GM12878 (cell line): ENCODE results near the gene C16orf86. TPM values are rescaled to one million over a fixed set of nuclear protein-coding genes. Genes with fewer than 3 reads are reported as not detected.

Experiments
- ATAC-seq: fragments of 200-7000 bp; cut with Tn5 transposase; 3 replicates; pipeline ENCODE4 v1.9.1; 2020; ENCODE audit warnings: mild to moderate bottlenecking, moderate library complexity
- BruUV-seq: library from RNA; stranded (reverse); fragments of 400-500 nt; replicated peaks from 2 replicates; lab custom pipeline; 2021; lab: Mats Ljungman, UMichigan
- CTCF ChIA-PET: fragments of 300-600 bp; sonication (Branson Sonifier 250); formaldehyde crosslinking; extraction: SDS; loops from one replicate; lab custom pipeline; 2021; ENCODE audit warnings: inconsistent platforms; lab: Yijun Ruan, JAX
- POLR2A ChIA-PET: fragments of 350-600 bp; formaldehyde crosslinking; extraction: SDS; loops from one replicate; lab custom pipeline; 2021; ENCODE audit warnings: inconsistent platforms; lab: Charles Lee
- RAD21 ChIA-PET: fragments of 300-600 bp; sonication (Branson Sonifier 250); formaldehyde crosslinking; loops from one replicate; lab custom pipeline; 2023; ENCODE audit warnings: antibody characterized with exemption; ENCODE audit not compliant: unreplicated experiment; lab: Charles Lee
- SMC1A ChIA-PET: fragments of 300-600 bp; sonication (Branson Sonifier 250); formaldehyde crosslinking; loops from one replicate; lab custom pipeline; 2023; ENCODE audit not compliant: unreplicated experiment, uncharacterized antibody; lab: Charles Lee
- DNase-seq: peaks from one replicate; pipeline ENCODE4 v3.0.0-alpha.2; 2011; ENCODE audit warnings: low read depth, low spot score
- FAIRE-seq: peaks from 3 replicates; lab custom pipeline; 2011; peaks lifted over from hg19 to GRCh38; lab: Jason Lieb, UNC
- H2AFZ ChIP-seq: 2 replicates; pipeline ENCODE4 v1.6.0; 2011; ENCODE audit warnings: low read depth, low read length, control low read depth; ENCODE audit not compliant: control insufficient read depth
- H3K27ac ChIP-seq: 2 replicates; pipeline ENCODE4 v1.5.1; 2011; ENCODE audit warnings: control low read depth; ENCODE audit not compliant: control insufficient read depth, insufficient read depth
- H3K27me3 ChIP-seq, 2 experiments: replicated peaks in 1 of 2; 2 replicates each; pipeline versions ENCODE4 v1.6.0 to v1.6.1; 2011; ENCODE audit warnings: low read length in 1 of 2; ENCODE audit not compliant: control insufficient read depth in 2 of 2, insufficient read depth in 2 of 2
- H3K36me3 ChIP-seq, 2 experiments: 2 replicates each; pipeline ENCODE4 v1.5.1; 2011; ENCODE audit warnings: low read length in 1 of 2; ENCODE audit not compliant: control insufficient read depth in 2 of 2, insufficient read depth in 2 of 2
- H3K4me1 ChIP-seq: 2 replicates; pipeline ENCODE4 v1.6.1; 2011; ENCODE audit warnings: mild to moderate bottlenecking, low read length, moderate library complexity, mixed read lengths; ENCODE audit not compliant: control insufficient read depth, insufficient read depth
- H3K4me2 ChIP-seq: 2 replicates; pipeline ENCODE4 v1.6.0; 2011; ENCODE audit warnings: control low read depth; ENCODE audit not compliant: control insufficient read depth, insufficient read depth
- H3K4me3 ChIP-seq: fragments of 200-600 bp; sonication (generic); 2 replicates; pipeline ENCODE4 v1.5.1; 2016
- H3K79me2 ChIP-seq: 2 replicates; pipeline ENCODE4 v1.6.0; 2011; ENCODE audit warnings: low read length; ENCODE audit not compliant: control insufficient read depth, insufficient read depth
- H3K9ac ChIP-seq: 2 replicates; pipeline ENCODE4 v1.8.0; 2011; ENCODE audit warnings: low read length, control low read depth, mixed read lengths; ENCODE audit not compliant: control insufficient read depth, insufficient read depth
- H3K9me3 ChIP-seq: replicated peaks from 3 replicates; pipeline ENCODE4 v1.5.1; 2011; ENCODE audit warnings: mild to moderate bottlenecking, low read length; ENCODE audit not compliant: control insufficient read depth, insufficient read depth
- H4K20me1 ChIP-seq: 2 replicates; pipeline ENCODE4 v1.6.0; 2011; ENCODE audit not compliant: control insufficient read depth, insufficient read depth
- BHLHE40 ChIP-seq, 2 experiments: fragments of 450-650 bp in 1 of 2; IDR thresholded peaks; 2 replicates each; pipeline ENCODE4 v1.6.1; 2011 to 2017; ENCODE audit warnings: low read depth in 2 of 2, borderline replicate concordance in 1 of 2, improper control_type of control experiment in 1 of 2, low read length in 1 of 2, mild to moderate bottlenecking in 1 of 2
- NFYB ChIP-seq: IDR thresholded peaks from 2 replicates; pipeline ENCODE4 v1.6.1; 2011; ENCODE audit warnings: low read depth, mild to moderate bottlenecking, low read length, improper control_type of control experiment, moderate library complexity; ENCODE audit not compliant: insufficient read depth
- PAX8 ChIP-seq: fragments of 450-650 bp; IDR thresholded peaks from 2 replicates; pipeline ENCODE4 v1.6.1; 2017; ENCODE audit warnings: mild to moderate bottlenecking, moderate library complexity
- REST ChIP-seq: IDR thresholded peaks from 2 replicates; pipeline ENCODE4 v1.6.1; 2012; ENCODE audit warnings: mild to moderate bottlenecking, low read depth, low read length
- SRF ChIP-seq, 2 experiments: IDR thresholded peaks; 2 replicates each; pipeline ENCODE4 v1.6.1; 2011; ENCODE audit warnings: low read depth in 2 of 2, low read length in 2 of 2, mild to moderate bottlenecking in 1 of 2, moderate library complexity in 1 of 2
- TCF7 ChIP-seq: IDR thresholded peaks from 2 replicates; pipeline ENCODE4 v1.6.1; 2014; ENCODE audit warnings: antibody characterized with exemption, borderline replicate concordance
- YY1 ChIP-seq: IDR thresholded peaks from 2 replicates; pipeline ENCODE4 v1.6.1; 2011; ENCODE audit warnings: low read depth, mild to moderate bottlenecking, low read length
- WGBS: methylation state at CpG from one replicate; pipeline ENCODE4 v1.1.6; 2016; ENCODE audit warnings: low lambda C conversion rate; ENCODE audit not compliant: insufficient replicate concordance, insufficient coverage; ENCODE audit errors: missing lambda C conversion rate; 5-methylcytosine and 5-hydroxymethylcytosine counted together
- in situ Hi-C: fragments of 300-500 bp; cut with MboI; formaldehyde crosslinking; loops from 9 replicates; pipeline ENCODE4 v1.14.3; 2018; ENCODE audit warnings: mixed read lengths
- intact Hi-C: fragments of 100-400 bp; cut with micrococcal nuclease; formaldehyde crosslinking; loops from one replicate; pipeline ENCODE4 v1.14.2; 2022; ENCODE audit not compliant: unreplicated experiment
- polyA plus RNA-seq, 11 experiments: library from polyadenylated mRNA; depleted of rRNA in 4 of 11; unstranded in 6 of 11; stranded (reverse) in 5 of 11; fragments of >200 nt; fragmentation: Nextera tagmentation in 4 of 11; fragmentation: Illumina TruSeq in 1 of 11; extraction: Ambion mirVana in 4 of 11; extraction: Trizol in 1 of 11; gene quantifications; 1 replicate in 1 of 11; 2 replicates in 10 of 11; pipeline versions ENCODE4 v1.2.1 to v1.2.3, GENCODE V29; 2011 to 2016; ENCODE audit warnings: inconsistent platforms in 2 of 11, missing spikeins in 2 of 11, low read depth in 1 of 11
- total RNA-seq, 4 experiments: library from RNA; depleted of rRNA in 3 of 4; stranded (reverse); fragments of >200 nt in 3 of 4; fragmentation: Illumina TruSeq in 1 of 4; extraction: Trizol in 1 of 4; gene quantifications; 2 replicates each; pipeline versions ENCODE4 v1.2.1 to v1.2.3, GENCODE V29; 2013 to 2021

C16orf86 gene
- total and polyA plus RNA-seq, 10 of the 15 experiments (the other 5 are each of a cell fraction or from before 2014, with no cell fraction given) = 0.11 to 3.3 (median 1.6) TPM

GRCh38 chr16:67699265-67699664 is 32.7 kb downstream of the C16orf86 start:
- ChIA-PET POLR2A (no interaction called here), SMC1A (no interaction called here), RAD21 (no interaction called here), CTCF (no interaction called here)
- in situ Hi-C loops (no loop called here), intact Hi-C loops (no loop called here)
- Histone ChIP-seq H2AFZ (no peak overlapping the region), H3K27me3 (no peaks in the 10 kb centered on the region), H3K9ac (no peak overlapping the region), H3K79me2 (no peaks in the 10 kb centered on the region), H3K4me2 (no peak overlapping the region), H3K4me1 (no peaks in the 10 kb centered on the region), H3K9me3 (no peaks in the 10 kb centered on the region; the same call in 2 of the 3 replicates), H3K36me3 (peaks cover 0 to 3% of the 10 kb centered on the region in 2 experiments; a peak in 3 of 4 replicates), H3K4me3 (no peak overlapping the region), H3K27ac (no peak overlapping the region), H4K20me1 (no peaks in the 10 kb centered on the region)
- DNase-seq = no peak
- no TSS peak for BruUV-seq
- TF ChIP-seq REST (no peak), BHLHE40 (IDR thresholded peaks at IDR 0.05; ENCODE audit: borderline replicate concordance in 1 of 2, low read depth in 2 of 2, low read length in 1 of 2) (no peak), PAX8 (no peak), YY1 (no peak), TCF7 (no peak), NFYB (no peak), SRF (IDR thresholded peaks at IDR 0.05; ENCODE audit: low read depth in 2 of 2, low read length in 2 of 2) (no peak)
- ATAC-seq = no peak
- no peak for FAIRE-seq
- WGBS = 96% methylated on average over 7 of the region's 7 CpGs
